Measurements from ENCODE around the gene BHLHE23.

GRCh38 chr20:63000036-63000435 is 6.7 kb downstream of the BHLHE23 start:
- TF ChIP-seq PATZ1 (CRISPR knock-in tag; IDR thresholded peaks at IDR 0.05; ENCODE audit: borderline replicate concordance) (no peak), ESRRG (CRISPR knock-in tag; IDR thresholded peaks at IDR 0.05) (no peak), GLIS3 (CRISPR knock-in tag; IDR thresholded peaks at IDR 0.05) (no peak), SNAI2 (CRISPR knock-in tag; IDR thresholded peaks at IDR 0.05) (no peak), ZC3H10 (CRISPR knock-in tag; IDR thresholded peaks at IDR 0.05) (no peak), ZFP3 (CRISPR knock-in tag; IDR thresholded peaks at IDR 0.05) (no peak), TSHZ2 (CRISPR knock-in tag; IDR thresholded peaks at IDR 0.05) (no peak)
